WTC11 (cell line): ENCODE measurements around the gene TDRD1. TPM values are rescaled to one million over a fixed set of nuclear protein-coding genes. Genes with fewer than 3 reads are reported as not detected.

Experiments
- ATAC-seq: fragments of 200-7000 bp; cut with Tn5 transposase; 2 replicates; pipeline ENCODE4 v1.10.0; 2021; ENCODE audit warnings: mild to moderate bottlenecking, moderate library complexity
- CTCF ChIA-PET: fragments of 300-600 bp; sonication (Branson Sonifier 250); formaldehyde crosslinking; loops from one replicate; lab custom pipeline; 2021; ENCODE audit warnings: antibody characterized with exemption; lab: Charles Lee
- POLR2A ChIA-PET: fragments of 350-600 bp; sonication (Branson Sonifier 250); formaldehyde crosslinking; loops from one replicate; lab custom pipeline; 2021; ENCODE audit warnings: antibody characterized with exemption; lab: Charles Lee
- DNase-seq: peaks from one replicate; pipeline ENCODE4 v3.0.0; 2021; ENCODE audit warnings: low spot score
- H3K27ac Mint-ChIP-seq: 2 replicates; pipeline ENCODE4 v1.8.0; 2021; ENCODE audit warnings: mixed read lengths
- H3K27me3 Mint-ChIP-seq: 2 replicates; pipeline ENCODE4 v1.8.0; 2021; ENCODE audit warnings: low read depth, mild to moderate bottlenecking, moderate library complexity, mixed read lengths
- H3K36me3 Mint-ChIP-seq: 2 replicates; pipeline ENCODE4 v1.8.0; 2021; ENCODE audit warnings: mixed read lengths
- H3K4me1 Mint-ChIP-seq: 2 replicates; pipeline ENCODE4 v1.8.0; 2022; ENCODE audit warnings: mixed read lengths
- H3K4me3 Mint-ChIP-seq: 2 replicates; pipeline ENCODE4 v1.8.0; 2021; ENCODE audit warnings: mild to moderate bottlenecking, moderate library complexity, mixed read lengths
- H3K9me3 Mint-ChIP-seq: 2 replicates; pipeline ENCODE4 v1.8.0; 2021; ENCODE audit warnings: mixed read lengths
- AR ChIP-seq: fragments of 250-450 bp; sonication (Bioruptor Pico); IDR thresholded peaks from 2 replicates; pipeline ENCODE4 v1.9.0; 2021; ENCODE audit warnings: mild to moderate bottlenecking
- E2F4 ChIP-seq: sonication (generic); formaldehyde crosslinking; IDR thresholded peaks from 2 replicates; pipeline ENCODE4 v1.8.1; 2022; ENCODE audit warnings: low read depth, mild to moderate bottlenecking, moderate library complexity, missing genetic modification reagents, borderline replicate concordance
- EMX1 ChIP-seq: fragments of 250-450 bp; sonication (Bioruptor Pico); IDR thresholded peaks from 2 replicates; pipeline ENCODE4 v1.8.0; 2021; ENCODE audit warnings: mild to moderate bottlenecking
- ETV6 ChIP-seq: sonication (generic); formaldehyde crosslinking; IDR thresholded peaks from 2 replicates; pipeline ENCODE4 v1.8.1; 2022; ENCODE audit warnings: mild to moderate bottlenecking, missing genetic modification reagents
- GRHL2 ChIP-seq: fragments of 250-450 bp; sonication (Bioruptor Pico); IDR thresholded peaks from 2 replicates; pipeline ENCODE4 v1.8.0; 2022; ENCODE audit warnings: mild to moderate bottlenecking, moderate library complexity; ENCODE audit not compliant: insufficient replicate concordance, severe bottlenecking
- HMGXB4 ChIP-seq: sonication (generic); formaldehyde crosslinking; IDR thresholded peaks from 2 replicates; pipeline ENCODE4 v1.8.1; 2023; ENCODE audit warnings: mild to moderate bottlenecking, moderate library complexity, missing genetic modification reagents
- MLX ChIP-seq: sonication (generic); formaldehyde crosslinking; IDR thresholded peaks from 2 replicates; pipeline ENCODE4 v1.8.1; 2023; ENCODE audit warnings: mild to moderate bottlenecking, missing genetic modification reagents, moderate library complexity
- PRDM15 ChIP-seq: sonication (generic); formaldehyde crosslinking; IDR thresholded peaks from 2 replicates; pipeline ENCODE4 v1.8.0; 2022; ENCODE audit warnings: missing genetic modification reagents
- PRRX2 ChIP-seq: fragments of 250-450 bp; sonication (Bioruptor Pico); IDR thresholded peaks from 2 replicates; pipeline ENCODE4 v1.8.0; 2021; ENCODE audit warnings: mild to moderate bottlenecking
- TP53 ChIP-seq: sonication (generic); formaldehyde crosslinking; IDR thresholded peaks from 2 replicates; pipeline ENCODE4 v1.8.1; 2023; ENCODE audit warnings: mild to moderate bottlenecking, missing genetic modification reagents
- USF1 ChIP-seq: sonication (generic); formaldehyde crosslinking; IDR thresholded peaks from 2 replicates; pipeline ENCODE4 v1.8.0; 2022; ENCODE audit warnings: mild to moderate bottlenecking, missing genetic modification reagents
- ZBTB43 ChIP-seq: sonication (generic); formaldehyde crosslinking; IDR thresholded peaks from 2 replicates; pipeline ENCODE4 v1.8.1; 2023; ENCODE audit warnings: mild to moderate bottlenecking, missing genetic modification reagents
- ZNF232 ChIP-seq: sonication (generic); formaldehyde crosslinking; IDR thresholded peaks from 2 replicates; pipeline ENCODE4 v1.8.0; 2022; ENCODE audit warnings: mild to moderate bottlenecking, missing genetic modification reagents
- ZSCAN18 ChIP-seq: fragments of 250-450 bp; sonication (Bioruptor Pico); IDR thresholded peaks from 2 replicates; pipeline ENCODE4 v2.1.2; 2022; ENCODE audit warnings: mild to moderate bottlenecking, moderate library complexity
- total RNA-seq: library from RNA; stranded (reverse); gene quantifications from 3 replicates; pipeline ENCODE4 v1.2.3, GENCODE V29; 2021

Gene TDRD1
- total RNA-seq, 1 experiment from 2014 or later: 0.70 TPM

GRCh38 chr10:114173603-114173920, 5.6 kb upstream of the TDRD1 start:
- ATAC-seq (peak; percentile 10), DNase-seq (peak; percentile 50)
- Mint-ChIP-seq H3K27ac (peak overlapping the region; percentile 99), H3K36me3 (peaks cover 24% of the 10 kb centered on the region), H3K27me3 (peaks cover 3% of the 10 kb centered on the region), H3K4me3 (peak overlapping the region; percentile 99), H3K4me1 (peaks cover 28% of the 10 kb centered on the region), H3K9me3 (peaks cover 12% of the 10 kb centered on the region)
- CTCF ChIA-PET: interaction anchor here (0.6 to 1.1 kb wide), 6 partner anchors 20 to 285 kb away, joined by 3 to 9 read pairs (median 3); no protein-coding TSS in a partner anchor
- no peak for TF ChIP-seq PRRX2
- TF ChIP-seq PRDM15 (CRISPR knock-in tag): 0 out of 2 replicates have a peak, but pooled peaks have one; percentile 19
- TF ChIP-seq HMGXB4 (CRISPR knock-in tag): peak; percentile 62
- TF ChIP-seq E2F4 (CRISPR knock-in tag): no peak
- TF ChIP-seq MLX (CRISPR knock-in tag): peak; percentile 59; the same call in 1 of the 2 replicates
- TF ChIP-seq TP53 (CRISPR knock-in tag): no peak
- TF ChIP-seq ZNF232 (CRISPR knock-in tag): peak; percentile 68; the same call in 1 of the 2 replicates
- TF ChIP-seq ZSCAN18 (CRISPR knock-in tag): no peak
- no peak for TF ChIP-seq EMX1
- no peak for TF ChIP-seq GRHL2
- peak; percentile 54; the same call in 1 of the 2 replicates for TF ChIP-seq ETV6 (CRISPR knock-in tag)
- POLR2A ChIA-PET: interaction anchor here (1.0 kb wide), 1 partner anchor 231 kb away, joined by 4 read pairs; the partner anchor contains the start of gene AFAP1L2

GRCh38 chr10:114173921-114174694, 5.0 kb upstream of the TDRD1 start, which contains the start of gene CCDC186:
CCDC186 (minus strand) TSS chr10:114174203; CDS start chr10:114163268, 10,935 bp downstream.
- ATAC-seq (peak; percentile 99), DNase-seq (peak; percentile 99)
- H3K4me1 Mint-ChIP-seq: peaks cover 33% of the 10 kb centered on the region
- ChIA-PET CTCF (interaction anchor here (0.6 to 1.1 kb wide), 6 partner anchors 20 to 285 kb away, joined by 3 to 9 read pairs (median 3); no protein-coding TSS in a partner anchor), POLR2A (interaction anchor here (0.7 to 1.0 kb wide), 2 partner anchors 229 to 231 kb away, joined by 3 to 4 read pairs; partner anchors contain the start of gene AFAP1L2)
- H3K27ac Mint-ChIP-seq: peak within 1 kb of the TSS; percentile 99
- H3K27me3 Mint-ChIP-seq: peaks cover 8% of the 10 kb centered on the region
- H3K36me3 Mint-ChIP-seq: peaks cover 20% of the 10 kb centered on the region
- H3K9me3 Mint-ChIP-seq: peaks cover 8% of the 10 kb centered on the region; the same call in 1 of the 2 replicates
- H3K4me3 Mint-ChIP-seq: peak within 1 kb of the TSS; percentile 99
- TF ChIP-seq ZBTB43 (CRISPR knock-in tag) (0 out of 2 replicates have a peak, but pooled peaks have one; percentile 61), USF1 (CRISPR knock-in tag) (0 out of 2 replicates have a peak, but pooled peaks have one; percentile 28), AR (CRISPR knock-in tag) (no peak)
